ENCODE results near the gene ANKS1A.

ANKS1A gene

DNA sequence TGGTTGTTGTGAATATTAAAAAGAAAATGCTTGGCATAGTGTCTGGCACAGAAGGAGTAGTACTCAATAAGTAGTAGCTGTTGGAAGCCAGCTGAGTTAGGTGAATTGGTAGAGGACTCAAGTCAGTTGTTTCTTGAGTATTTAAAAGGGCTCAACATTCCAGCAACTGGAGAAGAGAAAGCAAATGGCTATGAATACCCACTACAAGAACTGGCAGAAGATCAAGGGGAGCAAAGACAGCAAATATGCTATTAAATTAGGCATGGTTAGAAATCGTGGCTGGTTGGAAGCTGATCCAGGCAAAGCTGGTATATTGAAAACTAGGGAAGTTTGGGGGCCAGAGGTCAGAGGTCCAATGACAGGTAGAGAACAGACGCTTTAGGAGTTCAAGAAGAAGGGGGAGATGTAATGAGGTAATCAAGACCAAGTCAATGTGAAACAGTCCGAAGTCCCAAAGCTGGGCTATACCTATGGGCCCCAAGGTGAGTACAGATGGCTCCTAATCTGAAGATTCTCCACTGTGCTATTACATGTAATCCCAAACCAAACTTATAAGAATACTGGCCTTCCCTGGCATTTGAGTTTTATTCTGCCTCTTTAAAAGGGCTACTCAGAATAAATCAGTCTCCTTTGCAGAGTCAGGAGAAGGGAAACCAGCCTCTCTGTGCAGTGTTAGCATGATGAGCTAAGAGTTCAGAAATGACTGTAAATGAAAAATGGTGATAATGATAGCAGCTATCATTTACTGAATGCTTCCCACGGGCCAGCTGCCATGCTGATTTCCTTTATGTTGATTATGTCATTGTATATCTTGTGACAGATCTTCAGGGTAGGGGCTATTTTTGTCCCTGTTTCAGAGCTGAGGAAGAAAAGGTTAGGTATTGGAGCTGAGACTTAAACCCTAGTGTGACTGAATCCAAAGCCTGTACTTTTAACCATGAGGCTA lies 122.3 kb downstream of the ANKS1A start:
- DNase-seq (ENCODE audit: low read depth) = no peak
- no peak overlapping the region for H3K4me3 ChIP-seq (ENCODE audit: control insufficient read depth, low read depth, low read length)
- TF ChIP-seq, protein P1, sequence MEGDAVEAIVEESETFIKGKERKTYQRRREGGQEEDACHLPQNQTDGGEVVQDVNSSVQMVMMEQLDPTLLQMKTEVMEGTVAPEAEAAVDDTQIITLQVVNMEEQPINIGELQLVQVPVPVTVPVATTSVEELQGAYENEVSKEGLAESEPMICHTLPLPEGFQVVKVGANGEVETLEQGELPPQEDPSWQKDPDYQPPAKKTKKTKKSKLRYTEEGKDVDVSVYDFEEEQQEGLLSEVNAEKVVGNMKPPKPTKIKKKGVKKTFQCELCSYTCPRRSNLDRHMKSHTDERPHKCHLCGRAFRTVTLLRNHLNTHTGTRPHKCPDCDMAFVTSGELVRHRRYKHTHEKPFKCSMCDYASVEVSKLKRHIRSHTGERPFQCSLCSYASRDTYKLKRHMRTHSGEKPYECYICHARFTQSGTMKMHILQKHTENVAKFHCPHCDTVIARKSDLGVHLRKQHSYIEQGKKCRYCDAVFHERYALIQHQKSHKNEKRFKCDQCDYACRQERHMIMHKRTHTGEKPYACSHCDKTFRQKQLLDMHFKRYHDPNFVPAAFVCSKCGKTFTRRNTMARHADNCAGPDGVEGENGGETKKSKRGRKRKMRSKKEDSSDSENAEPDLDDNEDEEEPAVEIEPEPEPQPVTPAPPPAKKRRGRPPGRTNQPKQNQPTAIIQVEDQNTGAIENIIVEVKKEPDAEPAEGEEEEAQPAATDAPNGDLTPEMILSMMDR (conservative IDR thresholded peaks at IDR 0.05; ENCODE audit: control insufficient read depth, insufficient read depth, low read depth, low read length) = no peak

DNA sequence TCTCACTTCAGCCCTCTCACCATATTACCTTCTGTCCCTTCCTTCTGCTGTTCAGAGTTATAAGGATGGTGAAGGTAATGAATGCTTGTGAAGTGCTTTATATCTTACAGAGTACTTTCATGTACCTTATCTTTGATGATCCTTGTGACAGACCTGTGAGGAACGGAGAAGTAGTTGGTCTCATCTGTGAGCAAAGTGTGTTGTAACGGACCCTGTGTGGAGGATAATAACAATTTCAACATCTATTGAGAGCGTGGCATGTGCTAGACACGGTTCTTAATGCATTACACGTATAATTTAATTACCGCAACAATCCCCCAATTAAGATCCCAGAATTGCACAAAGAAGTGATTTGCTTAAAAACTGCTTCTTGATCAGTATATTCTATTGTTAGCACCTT lies 124.6 kb downstream of the ANKS1A start:
- DNase-seq (ENCODE audit: low read depth) = no peak
- TF ChIP-seq, protein P1 (conservative IDR thresholded peaks at IDR 0.05; ENCODE audit: control insufficient read depth, insufficient read depth, low read depth, low read length) = no peak

DNA sequence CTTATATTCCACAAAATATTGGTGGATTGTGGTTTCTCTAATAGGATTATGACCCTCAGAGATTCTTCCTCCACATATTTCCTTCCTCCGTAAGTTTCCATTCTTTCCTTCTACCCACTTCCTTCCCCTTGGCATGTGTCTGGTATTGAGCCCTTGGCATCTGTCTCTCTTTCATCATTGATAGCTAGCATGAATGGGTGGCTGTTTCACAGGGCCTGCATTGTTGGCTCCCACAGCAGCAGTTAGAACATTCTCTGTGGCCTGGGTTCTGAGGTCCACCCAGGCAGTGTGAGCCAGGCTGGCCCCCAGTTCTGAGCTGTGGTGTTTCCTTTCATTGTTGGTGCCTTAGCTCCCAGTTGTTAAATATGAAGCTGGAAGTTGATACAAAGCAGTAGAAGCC lies 125.3 kb downstream of the ANKS1A start:
- no peak overlapping the region for H3K4me3 ChIP-seq (ENCODE audit: control insufficient read depth, low read depth, low read length)
- no peak for DNase-seq (ENCODE audit: low read depth)
- TF ChIP-seq, protein P1 (conservative IDR thresholded peaks at IDR 0.05; ENCODE audit: control insufficient read depth, insufficient read depth, low read depth, low read length) = no peak

More for the DNA sequence above, 124.6 kb downstream of the ANKS1A start:
- H3K4me3 ChIP-seq (ENCODE audit: control insufficient read depth, low read depth, low read length) = no peak overlapping the region

DNA sequence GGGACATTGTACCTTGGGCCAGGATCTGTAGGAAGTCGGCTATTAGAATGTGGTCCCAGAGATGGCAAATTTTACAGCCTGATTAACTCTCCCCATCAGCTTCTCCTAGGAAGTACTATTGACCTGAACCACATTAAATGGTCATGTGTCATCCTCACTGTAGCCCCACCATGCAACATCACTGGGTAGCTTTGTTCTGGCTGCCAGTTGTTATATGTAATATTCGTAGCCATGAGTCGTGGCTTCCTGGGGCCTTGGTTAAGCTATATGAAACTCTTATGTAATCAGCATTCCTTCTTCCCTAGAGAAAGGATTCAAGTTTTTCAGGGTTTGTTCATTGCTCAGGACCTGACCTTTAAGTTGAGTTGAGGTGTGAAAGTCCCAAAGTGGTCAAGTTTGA lies 125.7 kb downstream of the ANKS1A start:
- TF ChIP-seq, protein P1 (conservative IDR thresholded peaks at IDR 0.05; ENCODE audit: control insufficient read depth, insufficient read depth, low read depth, low read length) = no peak
- peak; percentile 60 for DNase-seq (ENCODE audit: low read depth)
- H3K4me3 ChIP-seq (ENCODE audit: control insufficient read depth, low read depth, low read length) = no peak overlapping the region

DNA sequence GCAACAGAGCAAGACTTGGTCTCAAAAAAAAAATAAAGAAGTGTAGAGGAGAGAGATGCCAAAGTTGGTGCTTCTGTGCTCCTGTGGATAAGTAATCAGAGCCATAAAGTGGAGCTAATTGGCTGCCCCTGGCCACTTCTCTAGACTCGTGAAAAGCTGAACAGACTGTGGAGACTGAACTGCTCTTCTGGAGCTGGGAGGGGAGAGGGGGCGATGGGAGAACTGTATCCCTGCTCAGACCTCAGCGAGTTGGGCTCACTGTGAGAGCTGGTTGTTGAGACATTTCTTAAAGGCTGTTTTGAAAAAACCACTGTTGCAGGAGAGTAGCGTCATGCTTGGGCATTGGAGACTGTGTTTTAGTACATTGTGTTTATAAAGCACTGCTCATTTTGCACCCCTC lies 126.4 kb downstream of the ANKS1A start:
- DNase-seq (ENCODE audit: low read depth) = no peak
- TF ChIP-seq, protein P1 (conservative IDR thresholded peaks at IDR 0.05; ENCODE audit: control insufficient read depth, insufficient read depth, low read depth, low read length) = no peak
- no peak overlapping the region for H3K4me3 ChIP-seq (ENCODE audit: control insufficient read depth, low read depth, low read length)

DNA sequence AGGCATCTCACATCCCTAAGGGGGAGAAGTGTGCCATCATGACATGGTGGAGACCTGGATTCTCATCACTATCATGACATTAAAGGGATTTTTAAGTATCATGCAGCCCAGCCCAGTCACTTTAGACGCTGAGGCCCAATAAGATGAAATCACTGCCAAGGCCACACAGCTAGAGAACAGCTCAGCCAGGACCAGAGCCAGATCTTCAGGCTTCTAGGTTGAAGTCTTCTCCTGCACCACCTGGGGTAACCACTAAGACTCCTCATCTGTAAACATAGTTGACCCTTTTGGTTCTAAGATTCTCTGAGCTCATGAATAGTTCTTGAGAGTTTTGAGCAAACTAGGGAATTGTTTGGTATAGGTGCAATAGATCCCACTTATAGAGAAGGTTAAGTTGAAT lies 126.9 kb downstream of the ANKS1A start:
- no peak overlapping the region for H3K4me3 ChIP-seq (ENCODE audit: control insufficient read depth, low read depth, low read length)
- DNase-seq (ENCODE audit: low read depth) = no peak
- TF ChIP-seq, protein P1 (conservative IDR thresholded peaks at IDR 0.05; ENCODE audit: control insufficient read depth, insufficient read depth, low read depth, low read length) = no peak

Measured in fibroblast of mammary gland (primary cell).